ENCODE data around the gene GLDN. TPM values are rescaled to one million over a fixed set of nuclear protein-coding genes. Genes with fewer than 3 reads are reported as not detected.

The GLDN gene
- total RNA-seq, 1 donor from 2014 or later: 0.21 TPM

- H3K4me3 Mint-ChIP-seq (ENCODE audit: unreplicated experiment): no peak overlapping the region
Observed at GRCh38 chr15:51379390-51379789, 37.9 kb downstream of the GLDN start.

GRCh38 chr15:51380999-51381806, 39.7 kb downstream of the GLDN start:
- no peak overlapping the region for H3K4me3 Mint-ChIP-seq (ENCODE audit: unreplicated experiment)

More at GRCh38 chr15:51379390-51379789, 37.9 kb downstream of the GLDN start:
- Mint-ChIP-seq H3K4me1 (ENCODE audit: unreplicated experiment) (peaks cover 10% of the 10 kb centered on the region), H3K9me3 (ENCODE audit: unreplicated experiment) (no peaks in the 10 kb centered on the region), H3K27me3 (ENCODE audit: unreplicated experiment) (no peaks in the 10 kb centered on the region), H3K36me3 (ENCODE audit: low read depth, unreplicated experiment) (no peaks in the 10 kb centered on the region), H3K27ac (ENCODE audit: unreplicated experiment) (no peak overlapping the region)
- no peak for DNase-seq (ENCODE audit: low spot score)
- no peak for TF ChIP-seq CTCF (IDR thresholded peaks at IDR 0.05; ENCODE audit: unreplicated experiment)

GRCh38 chr15:51382787-51383186, 41.3 kb downstream of the GLDN start:
- Mint-ChIP-seq H3K27ac (ENCODE audit: unreplicated experiment) (no peak overlapping the region), H3K27me3 (ENCODE audit: unreplicated experiment) (peaks cover 11% of the 10 kb centered on the region), H3K4me1 (ENCODE audit: unreplicated experiment) (peaks cover 14% of the 10 kb centered on the region), H3K36me3 (ENCODE audit: low read depth, unreplicated experiment) (peaks cover 4% of the 10 kb centered on the region), H3K4me3 (ENCODE audit: unreplicated experiment) (no peak overlapping the region), H3K9me3 (ENCODE audit: unreplicated experiment) (no peaks in the 10 kb centered on the region)
- TF ChIP-seq CTCF (IDR thresholded peaks at IDR 0.05; ENCODE audit: unreplicated experiment): peak; percentile 54
- DNase-seq (ENCODE audit: low spot score): peak; percentile 60

More at GRCh38 chr15:51380999-51381806, 39.7 kb downstream of the GLDN start:
- H3K9me3 Mint-ChIP-seq (ENCODE audit: unreplicated experiment): no peaks in the 10 kb centered on the region
- peaks cover 5% of the 10 kb centered on the region for H3K27me3 Mint-ChIP-seq (ENCODE audit: unreplicated experiment)
- TF ChIP-seq CTCF (IDR thresholded peaks at IDR 0.05; ENCODE audit: unreplicated experiment): peak; percentile 86
- peaks cover 14% of the 10 kb centered on the region for H3K4me1 Mint-ChIP-seq (ENCODE audit: unreplicated experiment)
- no peak overlapping the region for H3K27ac Mint-ChIP-seq (ENCODE audit: unreplicated experiment)
- DNase-seq (ENCODE audit: low spot score): peak; percentile 62
- H3K36me3 Mint-ChIP-seq (ENCODE audit: low read depth, unreplicated experiment): peaks cover 4% of the 10 kb centered on the region

GRCh38 chr15:51386029-51386428, 44.6 kb downstream of the GLDN start:
- H3K36me3 Mint-ChIP-seq (ENCODE audit: low read depth, unreplicated experiment): peaks cover 4% of the 10 kb centered on the region
- peaks cover 16% of the 10 kb centered on the region for H3K4me1 Mint-ChIP-seq (ENCODE audit: unreplicated experiment)
- peaks cover 16% of the 10 kb centered on the region for H3K27me3 Mint-ChIP-seq (ENCODE audit: unreplicated experiment)
- no peak for TF ChIP-seq CTCF (IDR thresholded peaks at IDR 0.05; ENCODE audit: unreplicated experiment)
- no peaks in the 10 kb centered on the region for H3K9me3 Mint-ChIP-seq (ENCODE audit: unreplicated experiment)
- no peak for DNase-seq (ENCODE audit: low spot score)
- no peak overlapping the region for H3K27ac Mint-ChIP-seq (ENCODE audit: unreplicated experiment)
- no peak overlapping the region for H3K4me3 Mint-ChIP-seq (ENCODE audit: unreplicated experiment)

GRCh38 chr15:51386486-51386885, 45.0 kb downstream of the GLDN start:
- Mint-ChIP-seq H3K36me3 (ENCODE audit: low read depth, unreplicated experiment) (peaks cover 4% of the 10 kb centered on the region), H3K9me3 (ENCODE audit: unreplicated experiment) (no peaks in the 10 kb centered on the region), H3K4me3 (ENCODE audit: unreplicated experiment) (no peak overlapping the region), H3K4me1 (ENCODE audit: unreplicated experiment) (peaks cover 16% of the 10 kb centered on the region), H3K27me3 (ENCODE audit: unreplicated experiment) (peaks cover 16% of the 10 kb centered on the region), H3K27ac (ENCODE audit: unreplicated experiment) (no peak overlapping the region)
- no peak for TF ChIP-seq CTCF (IDR thresholded peaks at IDR 0.05; ENCODE audit: unreplicated experiment)
- DNase-seq (ENCODE audit: low spot score): no peak

Measured in endothelial cell (in vitro differentiated cells).